Skin of body (tissue), 2 donors: ENCODE data around the gene BRAF. TPM values are rescaled to one million over a fixed set of nuclear protein-coding genes. Genes with fewer than 3 reads are reported as not detected.
"Not testable (repeated sequence)": the region's sequence is repeated elsewhere in the genome, so short reads cannot be mapped to it uniquely, and the experiment has no call there.

Experiments used
- DNase-seq: peaks from one replicate; lab custom pipeline; 2025; lab: John Stamatoyannopoulos, UW
- total RNA-seq: library from RNA; depleted of rRNA; stranded (reverse); fragments of >200 nt; gene quantifications from one replicate; pipeline ENCODE4 v1.2.3, GENCODE V29; 2014

The BRAF gene
- total RNA-seq, 1 donor from 2014 or later: 63.6 TPM

DNA sequence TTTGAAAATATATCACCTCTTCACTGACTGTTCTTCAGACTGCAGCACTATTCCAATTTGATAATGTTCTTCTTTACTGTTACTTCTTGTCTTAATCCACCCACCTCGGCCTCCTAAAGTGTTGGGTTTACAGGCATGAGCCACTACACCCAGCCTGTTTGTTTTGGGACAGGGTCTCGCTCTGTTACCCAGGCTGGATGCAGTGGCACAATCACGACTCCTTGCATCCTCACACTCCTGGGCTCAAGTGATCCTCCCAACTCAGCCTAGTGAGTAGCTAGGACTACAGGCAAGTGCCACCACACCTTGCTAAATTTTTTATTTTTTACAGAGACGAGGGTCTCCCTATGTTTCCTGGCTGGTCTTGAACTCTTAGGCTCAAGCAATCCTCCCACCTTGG, 150.4 kb downstream of the BRAF start:
- no peak for DNase-seq

DNA sequence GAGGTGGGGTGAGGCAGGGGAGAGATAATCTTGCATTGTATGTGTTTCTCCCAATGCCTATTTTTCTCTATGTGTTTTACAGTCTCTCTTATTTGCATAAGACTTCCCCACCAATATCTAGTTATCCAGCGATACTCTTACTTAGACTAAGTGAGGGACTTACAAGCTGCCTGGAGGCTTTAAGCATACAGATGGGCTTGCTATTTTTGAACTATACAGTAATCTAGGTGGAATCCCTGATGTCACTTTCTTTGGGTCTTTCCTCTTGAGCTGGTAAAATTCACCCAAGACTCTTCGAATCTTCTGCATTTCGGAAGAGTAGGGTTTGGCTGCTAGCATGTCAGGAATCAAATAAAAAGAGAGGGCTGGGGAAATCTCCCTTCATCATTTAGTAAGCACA, 151.6 kb downstream of the BRAF start:
- DNase-seq: no peak

DNA sequence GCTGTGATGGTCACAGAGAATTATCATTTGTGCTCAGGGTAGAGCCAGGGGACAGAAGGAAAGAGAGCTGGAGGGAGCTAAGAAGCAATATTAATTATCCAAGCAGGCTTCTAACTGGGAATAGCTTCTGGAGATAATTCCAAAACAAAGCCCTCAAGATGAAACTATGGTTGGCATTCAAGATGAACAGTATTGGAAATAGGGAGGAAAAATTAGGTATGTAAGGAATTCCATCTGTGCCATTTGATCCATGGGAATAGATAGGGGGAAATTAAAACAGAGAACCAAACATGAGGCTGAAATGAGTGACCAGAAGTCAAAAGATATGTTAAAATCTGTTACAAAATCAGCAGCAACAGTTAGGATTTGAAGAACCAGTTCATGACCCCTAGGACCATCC, 152.9 kb downstream of the BRAF start:
- DNase-seq: no peak

DNA sequence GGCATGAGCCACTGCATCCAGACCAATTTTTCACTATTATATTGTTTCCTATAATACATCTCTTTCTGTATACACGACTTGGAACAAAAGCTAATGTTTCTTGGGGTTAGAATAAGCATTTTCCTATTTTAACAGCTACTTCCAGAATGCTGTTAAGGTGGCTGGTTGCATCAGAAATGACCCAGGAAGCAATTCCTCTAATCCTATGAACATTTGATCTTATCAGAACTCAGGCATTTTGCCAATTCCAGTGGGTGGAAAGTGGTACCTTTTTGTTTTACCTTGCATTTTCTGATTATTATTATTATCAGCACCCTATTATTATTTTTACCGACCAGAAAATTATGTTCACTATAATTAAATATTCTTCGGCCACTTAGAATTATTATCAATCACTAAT, 154.9 kb downstream of the BRAF start:
- no peak for DNase-seq

DNA sequence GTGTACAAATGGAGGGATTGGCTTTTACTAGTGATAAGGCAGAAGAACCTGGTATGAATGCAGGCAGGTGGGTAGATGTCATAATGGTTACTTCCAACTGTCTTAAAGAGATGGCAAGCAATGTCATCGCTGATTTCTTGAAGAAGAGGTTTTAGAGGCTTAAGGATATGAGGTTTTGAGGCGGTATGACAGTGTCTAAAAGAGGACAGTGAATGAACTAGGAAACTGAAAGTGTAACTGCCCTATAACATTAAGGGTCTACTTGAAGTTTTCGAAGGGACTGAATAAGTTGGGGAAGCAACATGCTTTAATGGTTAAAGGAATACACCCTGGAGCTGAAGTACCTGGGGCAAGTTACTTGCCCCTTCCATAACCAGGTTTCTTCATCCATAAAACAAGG, 157.3 kb downstream of the BRAF start:
- no peak for DNase-seq

DNA sequence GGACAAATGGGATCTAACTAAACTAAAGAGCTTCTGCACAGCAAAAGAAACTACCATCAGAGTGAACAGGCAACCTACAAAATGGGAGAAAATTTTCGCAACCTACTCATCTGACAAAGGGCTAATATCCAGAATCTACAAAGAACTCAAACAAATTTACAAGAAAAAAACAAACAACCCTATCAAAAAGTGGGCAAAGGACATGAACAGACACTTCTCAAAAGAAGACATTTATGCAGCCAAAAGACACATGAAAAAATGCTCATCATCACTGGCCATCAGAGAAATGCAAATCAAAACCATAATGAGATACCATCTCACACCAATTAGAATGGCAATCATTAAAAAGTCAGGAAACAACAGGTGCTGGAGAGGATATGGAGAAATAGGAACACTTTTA, 159.3 kb downstream of the BRAF start:
- DNase-seq: not testable (repeated sequence)

DNA sequence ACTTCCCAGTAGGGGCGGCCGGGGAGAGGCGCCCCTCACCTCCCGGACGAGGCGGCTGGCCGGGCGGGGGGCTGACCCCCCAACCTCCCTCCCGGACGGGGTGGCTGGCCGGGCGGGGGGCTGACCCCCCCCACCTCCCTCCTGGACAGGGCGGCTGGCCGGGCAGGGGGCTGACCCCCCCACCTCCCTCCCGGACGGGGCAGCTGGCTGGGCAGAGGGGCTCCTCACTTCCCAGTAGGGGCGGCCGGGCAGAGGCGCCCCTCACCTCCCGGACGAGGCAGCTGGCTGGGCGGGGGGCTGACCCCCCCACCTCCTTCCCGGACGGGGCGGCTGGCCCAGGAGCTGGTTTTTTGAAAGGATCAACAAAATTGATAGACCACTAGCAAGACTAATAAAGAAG, 161.6 kb downstream of the BRAF start:
- DNase-seq: not testable (repeated sequence)

DNA sequence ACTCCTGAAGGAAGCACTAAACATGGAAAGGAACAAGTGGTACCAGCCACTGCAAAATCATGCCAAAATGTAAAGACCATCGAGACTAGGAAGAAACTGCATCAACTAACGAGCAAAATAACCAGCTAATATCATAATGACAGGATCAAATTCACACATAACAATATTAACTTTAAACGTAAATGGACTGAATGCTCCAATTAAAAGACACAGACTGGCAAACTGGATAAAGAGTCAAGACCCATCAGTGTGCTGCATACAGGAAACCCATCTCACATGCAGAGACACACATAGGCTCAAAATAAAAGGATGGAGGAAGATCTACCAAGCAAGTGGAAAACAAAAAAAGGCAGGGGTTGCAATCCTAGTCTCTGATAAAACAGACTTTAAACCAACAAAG, 163.4 kb downstream of the BRAF start:
- DNase-seq: not testable (repeated sequence)

DNA sequence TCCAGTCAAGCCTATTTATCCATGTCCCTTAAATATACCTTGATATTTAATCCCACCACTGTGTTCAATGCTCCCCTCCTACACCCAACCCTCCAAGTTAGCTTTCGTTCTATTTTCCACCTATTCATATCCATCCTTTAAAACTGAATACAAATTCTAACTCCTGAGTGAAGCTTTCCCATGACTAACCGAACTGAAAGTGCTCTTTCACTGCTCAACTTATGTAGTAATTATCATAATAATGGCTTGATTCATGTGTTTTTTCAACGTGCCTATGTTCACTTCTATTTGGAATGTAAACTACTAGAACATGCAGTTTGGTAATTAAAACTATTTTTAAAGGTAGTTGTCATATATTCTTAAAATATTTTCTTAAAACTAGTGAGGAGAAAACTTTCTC, 170.2 kb downstream of the BRAF start:
- no peak for DNase-seq

DNA sequence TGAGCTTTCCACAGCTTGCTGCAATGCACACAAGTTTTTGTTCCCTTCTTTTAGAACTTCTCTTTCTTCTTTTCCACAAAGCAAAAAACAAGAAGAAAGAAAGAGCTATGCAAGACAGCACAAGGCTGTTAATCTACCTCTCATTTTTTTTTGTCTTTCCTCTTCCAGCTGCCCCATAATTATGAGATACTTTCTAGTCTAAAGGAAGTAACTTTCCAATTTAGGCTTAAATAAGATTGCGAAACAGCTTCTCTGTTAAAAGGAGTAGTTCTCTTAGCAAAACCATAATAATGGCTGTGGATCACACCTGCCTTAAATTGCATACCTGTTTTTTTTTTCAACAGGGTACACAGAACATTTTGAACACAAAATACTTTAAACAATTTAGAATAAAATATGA, 172.2 kb downstream of the BRAF start:
- no peak for DNase-seq

DNA sequence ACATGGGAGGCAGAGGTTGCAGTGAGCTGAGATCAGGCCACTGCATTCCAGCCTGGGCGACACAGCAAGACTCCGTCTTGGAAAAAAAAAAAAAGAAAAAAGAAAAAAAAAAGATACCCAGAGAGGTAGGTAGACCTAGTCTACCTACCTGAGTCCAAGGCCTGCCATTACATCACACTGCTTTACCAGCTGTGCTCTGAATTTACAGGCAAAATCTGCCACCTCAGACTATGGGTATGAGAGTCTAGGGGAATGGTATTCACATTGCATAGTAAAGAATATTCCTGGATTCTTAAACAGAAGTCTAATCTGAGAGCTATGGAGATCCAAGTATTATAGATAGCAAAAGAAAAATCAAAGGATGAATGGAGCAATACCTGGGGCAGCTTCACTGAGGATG, 178.0 kb downstream of the BRAF start:
- no peak for DNase-seq

DNA sequence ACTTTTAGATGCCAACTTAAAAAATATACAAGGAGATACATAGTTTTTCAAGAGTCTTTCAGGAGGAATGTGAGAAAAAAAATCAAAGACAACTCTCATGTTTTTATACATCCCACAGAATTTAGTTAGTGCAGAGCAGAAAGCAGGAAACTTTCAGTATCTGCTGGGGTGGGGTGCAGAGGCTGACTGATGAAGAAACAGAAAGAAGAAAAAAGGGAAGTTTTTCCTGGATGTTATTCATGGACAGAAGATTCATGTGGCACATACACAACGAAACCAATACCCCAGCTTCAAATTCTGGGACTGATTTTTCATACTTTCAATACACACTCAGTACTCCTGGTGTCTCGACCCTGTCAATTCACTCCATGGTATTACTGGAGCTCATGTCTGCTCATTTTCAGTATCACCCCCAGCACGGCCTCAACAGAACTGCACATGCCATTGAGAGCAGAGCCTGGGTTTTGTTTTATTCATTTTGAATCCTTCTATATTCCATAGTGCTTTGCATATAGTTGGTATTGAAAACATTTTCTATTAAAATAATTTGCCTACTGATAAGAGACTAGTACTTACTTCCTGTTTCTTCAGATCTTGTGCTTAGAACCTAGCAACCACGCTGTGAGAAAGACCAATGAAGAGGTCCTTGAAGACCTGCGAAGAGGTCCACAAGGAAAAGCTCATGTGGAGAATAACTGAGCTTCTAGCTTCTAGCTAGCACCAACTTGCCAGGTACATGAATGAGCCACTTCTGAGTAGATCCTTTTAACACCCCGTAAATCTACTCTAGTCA, 179.3 kb downstream of the BRAF start:
- DNase-seq: no peak

DNA sequence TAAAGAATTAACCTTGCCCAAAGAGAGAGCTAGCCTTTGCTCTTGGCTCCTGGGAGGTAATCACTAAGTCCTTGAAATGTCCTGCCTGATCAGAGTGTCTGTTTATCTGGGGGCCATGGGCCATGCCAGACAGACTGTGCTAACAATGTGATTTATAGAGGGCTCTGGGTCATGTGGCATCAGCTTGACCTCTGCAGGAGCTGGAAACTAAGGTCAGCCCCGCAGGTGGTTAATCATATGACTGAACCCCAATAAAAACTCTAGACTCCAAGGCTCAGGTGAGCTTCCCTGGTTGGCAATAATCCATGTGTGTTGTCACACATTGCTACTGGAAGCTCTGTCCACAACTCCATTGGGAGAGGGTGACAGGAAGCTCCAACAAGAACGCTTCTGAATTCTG, 180.7 kb downstream of the BRAF start:
- no peak for DNase-seq

DNA sequence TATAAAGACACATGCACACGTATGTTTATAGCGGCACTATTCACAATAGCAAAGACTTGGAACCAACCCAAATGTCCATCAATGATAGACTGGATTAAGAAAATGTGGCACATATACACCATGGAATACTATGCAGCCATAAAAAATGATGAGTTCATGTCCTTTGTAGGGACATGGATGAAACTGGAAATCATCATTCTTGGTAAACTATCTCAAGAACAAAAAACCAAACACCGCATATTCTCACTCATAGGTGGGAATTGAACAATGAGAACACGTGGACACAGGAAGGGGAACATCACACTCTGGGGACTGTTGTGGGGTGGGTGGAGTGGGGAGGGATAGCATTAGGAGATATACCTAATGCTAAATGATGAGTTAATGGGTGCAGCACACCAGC, 181.5 kb downstream of the BRAF start:
- DNase-seq: not testable (repeated sequence)

DNA sequence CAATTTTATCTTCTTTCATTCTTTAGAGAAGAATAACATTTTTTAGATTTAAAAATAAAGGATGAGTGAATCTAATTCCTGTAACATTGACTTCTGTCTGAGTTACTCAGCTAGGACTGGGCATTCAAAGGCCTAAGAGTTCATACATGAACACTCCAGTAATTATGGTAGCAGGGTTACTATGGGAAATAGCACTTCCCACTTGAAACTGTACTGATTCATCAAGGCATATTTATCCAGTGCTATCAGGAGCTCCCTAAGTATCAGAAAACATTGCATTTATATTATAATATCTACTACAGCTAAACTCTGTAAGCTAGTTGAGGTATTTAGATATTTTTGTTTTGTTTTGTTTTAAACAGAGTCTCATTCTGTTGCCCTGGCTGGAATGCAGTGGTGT, 186.4 kb downstream of the BRAF start:
- DNase-seq: no peak

DNA sequence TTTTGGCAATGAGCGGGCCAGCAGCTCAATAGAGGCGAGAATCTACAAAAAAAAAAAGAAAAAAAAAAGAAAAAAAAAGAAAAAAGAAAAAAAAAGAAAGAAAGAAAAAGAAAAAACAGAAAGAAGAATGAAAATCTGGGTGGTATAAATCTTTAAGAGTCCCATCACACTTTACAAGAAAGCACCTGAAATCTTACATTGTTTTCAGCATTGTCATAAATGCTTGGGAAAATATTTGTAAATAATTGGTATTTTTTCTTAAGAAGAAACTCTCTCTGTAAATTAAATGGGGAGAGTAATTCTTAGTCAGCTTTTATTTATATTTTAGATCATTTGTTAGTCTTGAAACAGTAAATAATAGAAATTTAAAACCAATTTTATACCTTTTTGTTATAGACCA, 190.0 kb downstream of the BRAF start:
- DNase-seq: no peak

DNA sequence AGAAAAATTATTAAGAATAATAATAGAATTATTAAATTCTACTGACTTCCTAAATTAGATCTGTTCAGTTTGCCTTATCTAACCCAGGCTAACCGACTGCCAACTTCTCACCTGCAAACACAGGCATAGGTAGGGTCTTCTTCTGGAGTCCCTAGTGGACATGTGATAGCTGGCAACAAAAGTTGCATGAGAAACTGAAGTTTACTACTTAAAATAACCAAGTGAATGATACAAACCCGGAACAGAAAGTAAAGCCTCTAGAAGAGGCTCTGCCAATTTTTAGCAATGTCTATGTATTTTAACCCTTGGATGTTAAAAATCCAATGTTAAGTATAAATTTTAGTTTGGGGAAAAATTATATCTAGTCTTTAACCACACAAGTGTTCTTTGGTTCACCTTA, 190.6 kb downstream of the BRAF start:
- DNase-seq: no peak

DNA sequence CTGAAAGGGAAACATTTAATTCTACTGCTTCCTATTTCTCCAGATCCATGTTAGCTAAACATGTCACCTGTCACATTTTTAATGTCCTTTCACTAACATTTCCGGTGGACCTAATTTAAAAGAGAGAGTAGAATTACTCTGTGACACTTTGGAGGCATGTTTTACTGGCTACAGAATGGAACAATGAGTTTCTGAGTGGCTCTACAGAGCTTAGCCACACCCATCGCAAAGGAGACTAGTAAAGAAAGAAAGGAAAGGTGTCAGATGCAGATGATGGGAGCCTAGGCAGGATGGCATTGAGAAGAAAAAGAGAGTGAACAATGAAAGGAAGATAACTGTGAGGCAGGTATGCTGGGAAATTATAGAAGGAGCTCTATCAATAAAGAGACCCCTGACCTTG, 192.3 kb downstream of the BRAF start:
- no peak for DNase-seq

DNA sequence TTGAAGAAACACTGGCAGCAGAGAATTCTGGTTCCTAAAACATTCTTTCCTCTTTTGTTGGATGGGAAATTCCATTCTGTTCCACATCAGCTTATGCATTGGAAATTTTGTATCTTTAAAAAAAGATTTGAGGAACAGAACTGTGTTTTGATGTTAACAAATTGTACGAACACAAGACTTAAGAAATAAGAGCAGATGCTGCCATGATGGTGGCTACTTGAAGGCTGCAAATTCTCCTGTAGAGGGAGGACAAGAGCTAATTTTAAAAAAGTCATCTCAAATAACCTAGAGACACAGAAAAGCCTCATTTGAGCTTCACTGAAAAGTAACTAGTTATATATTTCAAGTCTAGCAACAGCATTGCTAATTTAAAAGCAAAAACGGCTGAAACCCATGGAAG, 198.4 kb downstream of the BRAF start:
- no peak for DNase-seq

DNA sequence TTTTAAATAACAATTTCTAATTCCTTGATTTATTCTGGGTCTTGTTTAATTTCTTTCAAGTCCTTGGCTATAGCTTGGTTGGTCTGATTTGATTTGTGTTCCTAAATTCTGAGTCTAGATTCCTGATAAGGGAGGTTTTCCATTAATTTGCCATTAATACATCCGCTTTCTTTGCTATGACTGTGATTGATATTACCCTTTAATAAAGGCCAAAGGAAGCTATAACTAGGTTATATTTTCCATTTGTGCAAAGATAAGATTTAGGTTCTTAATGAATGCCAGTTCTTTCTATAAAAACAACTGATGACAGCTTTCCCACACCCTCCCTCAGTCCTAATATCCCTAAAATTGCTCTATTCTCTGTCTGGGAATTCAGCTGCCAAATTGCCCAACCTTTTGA, 200.0 kb downstream of the BRAF start:
- DNase-seq: no peak

DNA sequence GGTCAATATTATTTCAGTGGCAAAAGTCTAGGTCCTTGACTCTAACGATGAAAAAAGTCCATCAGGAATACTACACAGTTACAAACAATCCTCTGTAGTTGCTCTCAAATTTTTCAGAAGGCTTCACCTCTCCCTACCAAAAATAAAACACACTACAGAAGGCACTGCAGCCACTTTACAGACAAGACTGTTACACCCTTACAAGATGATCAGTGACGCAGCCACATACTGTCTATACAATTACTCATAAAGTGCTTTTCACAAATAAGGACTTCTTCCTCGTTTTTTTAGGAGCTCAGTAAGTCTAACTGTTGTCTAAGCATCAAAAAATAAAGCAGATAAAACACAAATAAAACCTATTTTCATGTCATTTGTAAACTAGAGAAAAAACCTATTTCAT, 201.2 kb downstream of the BRAF start:
- no peak for DNase-seq

DNA sequence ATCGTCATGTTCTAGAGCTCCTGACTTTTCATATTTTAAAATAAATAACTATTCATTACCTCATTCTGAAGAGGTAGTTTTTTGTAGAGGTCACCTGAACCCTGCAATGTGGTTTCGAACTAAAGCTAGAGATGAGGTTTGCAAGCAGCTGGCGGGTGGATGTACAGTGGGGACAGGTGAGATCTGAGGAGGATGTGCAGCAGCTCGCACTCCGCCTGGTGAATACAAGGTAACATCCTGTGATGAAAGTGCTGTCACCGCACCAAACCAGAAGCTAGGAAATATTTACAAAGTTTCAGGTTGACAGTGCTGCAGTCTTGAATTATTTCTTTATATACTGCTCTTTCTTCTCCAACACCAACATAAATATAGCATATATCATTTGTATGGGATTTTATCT, 201.7 kb downstream of the BRAF start:
- DNase-seq: no peak

DNA sequence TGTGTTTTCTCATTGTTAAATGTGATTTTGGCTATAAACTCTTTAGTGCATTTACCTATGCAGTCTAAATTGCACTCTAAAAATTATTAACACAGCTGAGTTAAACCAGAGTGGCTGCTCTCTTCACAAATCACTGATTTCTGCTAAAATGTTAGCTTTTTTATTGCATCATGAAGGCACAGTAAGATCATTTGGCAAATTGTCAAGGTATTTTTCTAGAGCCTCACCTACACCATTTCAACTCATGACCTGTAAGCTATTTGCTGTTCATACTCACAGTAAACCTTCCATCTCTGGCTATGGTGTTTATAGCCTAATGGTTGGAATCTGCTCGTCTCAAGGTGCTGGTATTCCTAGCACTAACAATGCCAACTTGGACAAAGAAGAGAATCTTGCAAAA, 202.5 kb downstream of the BRAF start:
- DNase-seq: no peak

DNA sequence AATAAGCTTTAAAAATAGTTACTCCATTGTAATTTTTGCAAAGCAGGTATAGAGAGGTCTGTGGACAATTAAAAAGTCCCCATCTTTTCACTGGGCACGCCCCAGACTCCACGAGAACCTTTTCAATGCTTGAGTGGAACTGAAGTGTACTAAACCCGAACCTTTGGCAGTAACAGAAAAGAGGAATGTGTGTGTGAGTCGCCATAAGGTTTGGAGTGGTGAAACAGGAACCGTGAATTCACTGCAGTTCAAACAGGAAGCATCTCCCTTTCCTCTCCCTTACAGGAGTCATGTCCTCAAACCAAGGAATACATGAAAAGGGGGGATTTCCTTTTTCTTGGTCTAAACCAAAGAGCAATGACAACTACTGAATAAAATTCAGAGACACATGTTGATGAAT, 205.0 kb downstream of the BRAF start:
- no peak for DNase-seq
